HG03378 (cell line): ENCODE measurements around the gene MACF1.
"Not testable (repeated sequence)": the region's sequence is repeated elsewhere in the genome, so short reads cannot be mapped to it uniquely, and the experiment has no call there.

Experiments used
- ATAC-seq: cut with Tn5 transposase; IDR thresholded peaks from one replicate; pipeline ENCODE4 v1.9.1; 2021; ENCODE audit warnings: mild to moderate bottlenecking, moderate library complexity; ENCODE audit not compliant: unreplicated experiment

MACF1 gene

DNA sequence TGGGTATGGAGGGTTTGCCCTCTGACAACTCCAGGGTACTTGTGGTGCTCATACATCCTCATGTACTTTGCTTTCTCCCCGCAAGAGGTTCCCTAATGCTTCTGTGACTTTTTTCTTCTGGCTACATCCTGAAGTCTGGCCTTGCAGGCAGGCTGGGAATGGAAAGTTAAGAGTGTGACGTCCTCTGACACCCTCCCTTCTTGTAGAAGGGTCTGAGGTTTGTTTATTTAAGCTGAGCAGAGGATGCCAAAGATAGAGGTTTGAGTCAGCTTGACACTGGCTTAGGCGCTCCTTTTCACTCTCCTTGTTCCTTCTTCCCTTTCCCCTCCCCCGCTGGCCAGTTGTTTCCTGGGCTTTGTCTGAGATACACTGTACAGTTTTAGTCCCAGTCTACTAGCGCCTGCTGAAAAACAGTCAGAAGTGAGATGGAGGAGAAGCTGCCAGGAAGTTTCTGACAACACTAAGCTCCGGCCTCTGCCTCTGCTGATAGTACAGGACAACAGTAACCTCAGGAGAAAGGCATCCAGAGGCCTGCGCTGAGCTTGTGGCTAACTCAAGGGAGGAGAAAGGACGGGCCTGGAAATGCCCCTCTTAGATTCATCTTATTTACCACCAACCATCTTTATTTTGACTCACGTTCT, at the start of gene MACF1:
Gene MACF1, plus strand, starts transcription at position 255 of the 641 bp plus-strand sequence. Its CDS starts 328 bp downstream, at position 583.
- ATAC-seq = no peak

GRCh38 chr1:39157304-39157703, 47.2 kb upstream of the MACF1 start:
- ATAC-seq = no peak

DNA sequence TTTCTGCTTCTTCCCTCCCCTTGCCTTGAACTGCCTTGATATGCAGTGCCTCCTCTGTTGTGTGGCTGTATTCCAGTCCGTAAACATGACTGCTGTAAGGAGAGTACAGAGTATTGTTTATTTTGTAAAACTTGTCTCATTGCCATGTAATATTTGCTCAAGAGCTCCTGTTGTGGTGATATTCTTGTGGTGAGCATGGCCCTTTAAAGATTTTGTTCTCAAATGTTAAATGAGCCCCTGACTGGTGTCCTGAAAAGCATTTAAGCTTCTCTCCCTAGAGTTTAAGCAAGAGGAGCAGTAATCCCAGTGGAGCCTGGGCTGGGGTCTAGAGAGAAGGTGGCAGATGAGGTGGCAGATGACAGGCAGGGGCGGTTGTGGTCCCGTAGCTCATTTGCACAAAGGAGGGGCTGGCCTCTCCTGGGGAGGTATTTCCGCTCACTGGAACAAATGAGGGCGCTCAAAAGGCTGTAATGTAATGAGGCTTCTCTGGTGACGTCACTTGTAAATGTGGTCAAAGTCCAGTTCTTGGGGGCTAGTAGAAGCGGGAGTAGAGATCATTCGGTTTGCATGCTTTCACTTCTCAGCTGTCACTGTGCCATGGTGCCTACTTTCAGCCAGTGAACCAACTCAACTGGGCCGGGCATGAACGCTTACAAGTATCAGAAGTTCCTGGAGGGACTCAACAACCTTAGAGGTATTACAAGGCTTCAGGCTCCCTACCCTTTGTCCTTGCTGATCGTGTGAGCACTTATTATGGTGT, 46.0 kb upstream of the MACF1 start:
- no peak for ATAC-seq

DNA sequence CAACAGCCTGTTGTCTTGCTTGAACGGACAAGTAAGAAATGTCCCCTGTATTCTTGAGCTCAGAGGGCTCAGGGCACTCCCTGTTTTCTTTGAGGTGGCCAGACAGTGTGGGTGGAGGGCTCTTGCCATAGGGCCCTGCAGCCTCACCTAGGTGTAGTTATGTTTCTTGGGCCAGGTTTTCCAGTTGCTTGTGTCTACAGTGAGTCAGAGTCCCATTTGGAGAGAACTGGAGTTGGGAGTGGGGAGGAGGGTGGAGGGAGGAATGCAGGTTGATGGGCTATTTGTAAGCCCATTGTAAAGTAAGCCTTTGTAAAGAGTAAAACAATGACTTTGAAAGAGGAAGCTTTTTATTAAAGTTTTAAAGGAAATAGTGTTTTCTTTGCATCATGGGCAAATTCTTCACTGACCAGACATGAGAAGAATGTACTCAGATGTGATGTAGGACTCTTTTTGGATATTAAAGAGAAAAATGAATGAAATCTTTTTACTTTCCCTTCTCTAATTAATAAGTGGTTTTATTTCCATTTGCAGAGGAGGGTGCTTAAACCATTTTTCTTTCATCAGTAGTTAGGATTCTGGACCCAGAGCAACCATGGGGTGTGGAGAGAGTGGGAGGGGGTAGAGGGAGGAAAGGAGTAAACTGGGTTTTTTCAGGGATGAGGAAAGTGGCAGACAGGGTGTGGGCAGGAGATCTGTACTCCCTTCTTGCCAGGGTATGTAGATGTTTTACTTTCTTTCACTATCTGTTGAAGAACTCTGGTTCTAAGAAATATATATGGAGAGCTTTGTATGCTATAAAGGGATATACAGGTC, 45.1 kb upstream of the MACF1 start:
- ATAC-seq = no peak

GRCh38 chr1:39160703-39161102, 43.8 kb upstream of the MACF1 start:
- no peak for ATAC-seq

DNA sequence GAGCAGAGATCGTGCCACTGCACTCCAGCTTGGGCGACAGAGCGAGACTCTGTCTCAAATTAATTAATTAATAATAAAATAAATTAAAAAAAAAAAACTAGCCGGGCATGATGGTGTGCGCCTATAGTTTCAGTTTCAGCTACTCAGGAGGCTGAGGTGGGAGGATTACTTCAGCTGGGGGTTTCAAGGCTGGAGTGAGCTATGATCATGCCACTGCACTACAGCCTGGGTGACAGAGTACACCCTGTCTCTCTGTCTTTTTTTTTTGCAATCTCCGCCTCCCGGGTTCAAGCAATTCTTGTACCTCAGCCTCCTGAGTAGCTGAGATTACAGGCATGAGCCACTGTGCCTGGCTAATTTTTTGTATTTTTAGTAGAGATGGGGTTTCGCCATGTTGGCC, 42.7 kb upstream of the MACF1 start:
- ATAC-seq = not testable (repeated sequence)

- no peak for ATAC-seq
These were observed 41.0 kb upstream of the MACF1 start for GRCh38 chr1:39163469-39163868.

DNA sequence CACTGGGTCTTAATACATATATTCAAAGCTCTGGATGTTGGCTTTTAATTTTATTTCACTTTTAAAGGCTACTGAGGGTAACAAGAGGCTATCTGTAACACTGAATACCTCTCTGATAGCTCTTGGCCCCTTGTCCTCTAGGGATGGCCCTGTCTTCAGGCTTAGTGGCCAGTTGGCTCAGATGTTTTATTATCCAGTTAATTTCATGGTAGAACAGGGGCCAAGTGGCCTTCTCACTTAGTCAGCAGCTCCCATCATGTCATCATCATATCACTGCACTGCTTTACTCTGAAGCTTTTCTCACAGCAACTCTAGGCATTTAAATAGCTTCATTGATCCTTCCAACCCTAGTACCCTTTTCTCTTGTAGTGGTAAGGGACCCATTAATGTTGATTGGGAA, 40.2 kb upstream of the MACF1 start:
- no peak for ATAC-seq

GRCh38 chr1:39165049-39165448, 39.4 kb upstream of the MACF1 start:
- ATAC-seq = no peak

DNA sequence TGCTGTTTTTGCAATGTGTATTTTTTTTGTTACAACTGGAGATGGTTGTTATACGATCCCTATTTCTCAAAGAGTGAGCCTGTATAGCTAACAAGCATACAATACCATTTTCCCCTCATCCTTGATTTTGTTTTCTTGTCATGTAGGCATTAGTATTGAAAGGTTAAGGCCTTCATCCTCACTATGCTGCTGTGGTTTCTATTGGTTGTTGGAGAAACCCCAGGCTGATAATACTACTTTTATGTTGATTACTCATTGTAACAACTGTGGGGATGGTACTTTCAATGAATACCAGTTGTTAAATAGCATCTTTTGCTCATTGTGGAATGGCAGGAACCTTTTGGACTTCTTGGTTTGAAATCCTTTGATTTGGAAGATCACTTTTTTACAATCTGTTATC, 39.0 kb upstream of the MACF1 start:
- no peak for ATAC-seq

GRCh38 chr1:39167632-39168209, 36.8 kb upstream of the MACF1 start:
- ATAC-seq = no peak

DNA sequence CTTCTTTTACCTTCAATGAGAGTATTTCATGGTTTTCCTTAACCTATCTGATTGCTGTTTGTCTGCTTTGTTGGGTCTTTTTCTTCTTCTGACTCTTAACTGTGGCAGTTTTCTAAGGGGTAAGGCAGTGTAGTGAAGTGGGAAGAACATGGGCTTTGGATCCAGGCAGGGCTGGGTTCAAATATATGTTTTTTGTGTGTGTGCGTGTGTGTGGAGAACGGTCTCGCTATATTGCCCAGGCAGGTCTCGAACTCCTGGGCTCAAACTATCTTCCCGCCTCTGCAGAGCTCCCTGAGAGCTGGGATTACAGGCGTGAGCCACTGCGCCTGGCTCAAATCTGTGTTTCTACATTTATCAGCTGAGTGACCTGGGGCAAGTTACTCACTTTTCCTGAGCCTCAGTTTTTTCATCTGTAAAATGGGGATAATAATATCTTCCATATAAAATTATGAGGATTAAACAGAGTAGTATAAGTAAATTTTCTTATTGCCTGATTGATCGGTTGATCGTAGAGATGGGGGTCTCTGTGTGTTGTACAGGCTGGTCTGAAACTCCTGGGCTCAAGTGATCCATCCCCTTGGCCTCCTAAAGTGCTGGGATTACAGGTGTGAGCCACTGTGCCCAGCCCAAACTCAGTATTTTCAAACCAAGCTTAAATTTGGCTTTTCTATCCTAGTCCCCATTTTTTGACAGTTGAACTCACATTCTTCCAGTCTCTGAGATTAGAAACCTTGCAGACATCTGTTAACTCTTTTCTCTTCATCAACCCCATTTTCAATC, 36.0 kb upstream of the MACF1 start:
- ATAC-seq = no peak

DNA sequence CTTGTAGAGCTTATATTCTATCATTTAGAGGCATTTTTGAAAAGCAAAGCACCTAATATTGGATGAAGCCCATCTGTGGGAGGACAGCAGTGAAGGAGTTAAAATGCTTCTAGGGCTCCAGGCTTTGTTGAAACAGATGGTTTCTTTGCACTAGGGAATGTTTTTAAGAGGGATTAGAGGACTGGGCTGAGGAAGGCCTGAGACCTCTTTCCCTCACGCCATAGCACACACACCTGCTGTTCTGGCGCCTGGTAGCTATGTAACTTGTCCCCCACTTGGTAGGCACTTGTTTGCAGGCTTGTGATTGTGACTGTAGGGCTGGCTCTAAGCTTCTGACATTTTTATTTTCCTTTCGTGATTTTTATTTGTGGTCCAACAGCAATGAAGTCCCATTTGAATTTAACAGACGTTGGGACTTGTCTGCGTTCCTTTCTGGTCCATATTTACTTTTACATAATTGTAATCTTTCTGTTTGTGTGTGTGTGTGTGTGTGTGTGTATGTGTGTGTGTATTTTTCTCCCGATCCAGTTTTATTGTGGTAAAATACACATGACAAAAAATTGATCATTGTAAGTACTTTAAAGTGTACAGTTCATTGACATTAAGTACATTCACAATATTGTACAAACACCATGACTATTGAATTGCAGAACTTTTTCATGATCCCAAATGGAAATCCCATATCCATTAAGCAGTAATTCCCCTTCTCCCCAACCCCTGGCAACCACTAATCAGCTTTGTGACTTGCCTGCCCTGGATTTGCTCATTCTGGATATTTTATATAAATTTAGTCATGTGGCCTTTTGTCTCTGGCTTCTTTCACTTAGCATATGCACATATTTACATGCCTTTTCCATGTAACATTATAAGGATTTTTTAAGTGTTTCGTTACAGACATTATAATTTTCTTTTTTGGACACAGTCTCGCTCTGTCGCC, 33.5 kb upstream of the MACF1 start:
- ATAC-seq = no peak

DNA sequence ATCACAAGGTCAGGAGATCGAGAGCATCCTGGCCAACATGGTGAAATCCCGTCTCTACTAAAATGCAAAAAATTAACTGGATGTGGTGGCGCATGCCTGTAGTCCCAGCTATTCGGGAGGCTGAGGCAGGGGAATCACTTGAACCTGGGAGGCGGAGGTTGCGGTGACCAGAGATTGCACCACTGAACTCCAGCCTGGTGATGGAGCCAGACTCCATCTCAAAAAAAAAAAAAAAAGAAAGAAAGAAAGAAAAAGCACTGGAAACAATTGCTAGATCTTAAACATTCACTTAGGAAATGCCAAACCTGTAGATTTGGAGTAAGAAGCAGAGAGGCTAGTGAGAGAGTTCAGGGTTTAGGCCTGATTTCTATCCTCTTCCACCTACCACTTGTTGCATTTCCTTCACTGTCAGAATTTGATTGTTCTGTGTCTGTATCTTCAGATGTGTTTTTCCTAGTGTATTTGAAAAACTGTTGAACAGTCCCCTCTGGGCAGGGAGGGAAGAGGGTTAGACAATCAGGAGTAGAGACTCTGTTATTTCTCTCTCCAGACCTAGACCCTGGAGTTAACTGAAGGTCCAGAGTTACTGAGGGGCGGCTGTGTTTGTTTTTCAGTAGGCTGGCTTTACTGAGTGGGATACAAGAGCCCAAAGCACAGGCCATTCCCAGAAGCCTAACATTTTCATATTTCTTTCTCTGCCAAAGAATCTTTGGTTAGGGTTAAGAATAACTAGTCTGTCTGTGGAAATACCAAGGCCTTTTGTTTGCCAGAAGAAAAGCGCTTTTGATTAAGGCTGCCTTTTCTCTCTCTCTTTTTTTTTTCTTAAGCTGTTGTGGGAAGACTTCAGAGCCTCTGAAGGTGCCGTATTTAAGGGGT, 31.1 kb upstream of the MACF1 start:
- ATAC-seq = no peak

- no peak for ATAC-seq
These were observed 30.5 kb upstream of the MACF1 start for GRCh38 chr1:39173995-39174380.

DNA sequence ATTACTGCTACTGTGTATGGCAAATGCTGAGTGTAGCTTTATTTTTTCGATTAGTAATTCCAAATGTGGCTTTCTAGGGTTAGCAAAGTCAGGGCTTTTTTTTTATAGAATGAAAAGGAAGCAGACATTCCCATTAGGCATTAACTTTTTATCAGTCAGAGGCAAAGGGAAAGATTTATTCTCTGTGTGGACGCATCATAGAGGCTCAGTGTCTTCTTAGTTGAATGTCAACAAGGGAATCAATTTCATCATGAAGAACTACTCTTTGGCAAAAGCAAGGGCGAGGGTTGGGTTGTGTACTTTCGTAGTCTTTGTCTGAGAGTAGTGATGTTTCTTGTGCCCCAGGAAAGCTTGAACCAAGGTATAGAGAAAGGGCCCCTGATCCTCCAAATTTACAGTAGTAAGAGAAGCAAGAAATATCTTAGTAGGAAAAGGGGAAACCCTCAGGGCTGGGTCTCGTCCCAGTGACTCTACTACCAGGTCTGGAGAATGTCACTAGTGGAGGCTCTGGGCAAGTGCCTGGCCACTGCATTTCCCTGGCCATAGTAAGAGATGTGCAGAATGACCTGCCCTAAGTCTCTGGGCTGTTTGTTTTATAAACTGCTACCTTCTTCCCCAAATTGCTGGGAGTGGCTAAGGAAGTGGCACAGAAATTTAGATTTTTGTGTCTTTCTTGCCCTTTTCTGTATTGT, 30.0 kb upstream of the MACF1 start:
- ATAC-seq = no peak

DNA sequence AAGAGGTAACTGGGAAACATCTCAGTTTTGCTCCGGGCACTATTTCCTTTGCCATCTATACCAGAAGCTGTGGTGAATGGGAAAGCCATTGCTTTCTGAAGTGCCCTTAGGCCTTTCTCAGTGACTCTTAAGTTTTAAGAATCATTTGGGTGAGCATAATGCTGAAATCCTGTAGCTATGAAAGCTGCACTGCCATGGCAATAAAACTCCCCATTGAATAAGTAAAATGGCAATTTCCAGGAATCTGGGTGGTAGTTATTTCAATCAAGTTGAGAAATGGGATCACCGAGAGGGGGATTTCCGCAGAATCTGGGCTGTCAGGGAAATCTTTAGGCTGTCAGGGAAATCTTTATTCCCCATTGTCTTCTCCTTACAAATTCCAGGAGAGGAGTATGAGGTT, 26.8 kb upstream of the MACF1 start:
- ATAC-seq = no peak
